Activated CD8-positive, alpha-beta memory T cell treated with anti-CD3 and anti-CD28 coated beads for 1 hour (primary cell): ENCODE measurements around the gene MEIOB.
"Not testable (repeated sequence)": the region's sequence is repeated elsewhere in the genome, so short reads cannot be mapped to it uniquely, and the experiment has no call there.

ENCODE experiments used
- DNase-seq, 2 donors: peaks; one replicate each; pipeline ENCODE4 v3.0.0-alpha.2; 2020; ENCODE audit warnings: low read depth in 1 of 2; ENCODE audit errors: extremely low read depth in 1 of 2

Gene MEIOB

GRCh38 chr16:1816396-1817275 is 55.3 kb downstream of the MEIOB start:
- no peak for DNase-seq

GRCh38 chr16:1815461-1815860 is 56.5 kb downstream of the MEIOB start:
- DNase-seq, result no peak

- DNase-seq, result no peak
Observed at GRCh38 chr16:1812732-1813163, 59.2 kb downstream of the MEIOB start.

- no peak for DNase-seq
Observed at GRCh38 chr16:1810536-1810935, 61.4 kb downstream of the MEIOB start.

- DNase-seq, result no peak
Observed at GRCh38 chr16:1810106-1810505, 61.9 kb downstream of the MEIOB start.

GRCh38 chr16:1809281-1809801 is 62.6 kb downstream of the MEIOB start:
- no peak for DNase-seq

- no peak for DNase-seq
Observed at GRCh38 chr16:1808691-1809090, 63.3 kb downstream of the MEIOB start.

GRCh38 chr16:1807626-1808025 is 64.3 kb downstream of the MEIOB start:
- DNase-seq, result no peak

GRCh38 chr16:1800701-1801100 is 71.3 kb downstream of the MEIOB start:
- no peak for DNase-seq

- DNase-seq, result not testable (repeated sequence)
Observed at GRCh38 chr16:1799263-1799662, 72.7 kb downstream of the MEIOB start.

GRCh38 chr16:1794908-1795666 is 76.9 kb downstream of the MEIOB start:
- no peak for DNase-seq

- no peak for DNase-seq
Observed at GRCh38 chr16:1794221-1794871, 77.6 kb downstream of the MEIOB start.

GRCh38 chr16:1793578-1794220 is 78.3 kb downstream of the MEIOB start, which contains the start of gene IGFALS:
Gene IGFALS, minus strand, starts transcription at chr16:1793705. Its CDS starts 53 bp downstream, at chr16:1793652.
- DNase-seq, result no peak

GRCh38 chr16:1792836-1793577 is 79.0 kb downstream of the MEIOB start:
- DNase-seq, result no peak

- no peak for DNase-seq
Observed at GRCh38 chr16:1791943-1792812, 79.8 kb downstream of the MEIOB start.

- no peak for DNase-seq
Observed at GRCh38 chr16:1791256-1791942, 80.6 kb downstream of the MEIOB start.

GRCh38 chr16:1790611-1791255 is 81.2 kb downstream of the MEIOB start:
- DNase-seq, result no peak

GRCh38 chr16:1790261-1790610 is 81.7 kb downstream of the MEIOB start:
- DNase-seq, result no peak
